Epithelial cell of esophagus (primary cell): ENCODE data around the gene SMG6.
A peak's percentile ranks its signal among the peaks of the same experiment; 100 is the strongest.

Experiments used
- DNase-seq: peaks from one replicate; pipeline ENCODE4 v3.0.0; 2010; ENCODE audit warnings: low read depth
- H3K4me3 ChIP-seq: 2 replicates; pipeline ENCODE4 v1.5.1; 2011; ENCODE audit warnings: mild to moderate bottlenecking, low read length, control low read depth
- CTCF ChIP-seq: IDR thresholded peaks from 2 replicates; pipeline ENCODE4 v1.5.1; 2011; ENCODE audit warnings: low read depth, mild to moderate bottlenecking, low read length, control low read depth, inconsistent platforms; ENCODE audit not compliant: insufficient read depth; ENCODE audit errors: missing control alignments

Gene SMG6

GRCh38 chr17:2222301-2222700 is 81.3 kb downstream of the SMG6 start:
- no peak for DNase-seq
- no peak for TF ChIP-seq CTCF
- H3K4me3 ChIP-seq = no peak overlapping the region

- peak; percentile 99 for DNase-seq
- TF ChIP-seq CTCF = no peak
- H3K4me3 ChIP-seq = no peak overlapping the region
Measured at GRCh38 chr17:2218426-2218825, 85.2 kb downstream of the SMG6 start.

GRCh38 chr17:2215616-2216364 is 87.8 kb downstream of the SMG6 start:
- no peak overlapping the region for H3K4me3 ChIP-seq
- peak; percentile 58 for DNase-seq
- TF ChIP-seq CTCF = no peak

- H3K4me3 ChIP-seq = no peak overlapping the region
- TF ChIP-seq CTCF = no peak
- DNase-seq = no peak
Measured at GRCh38 chr17:2214929-2215615, 88.5 kb downstream of the SMG6 start.

GRCh38 chr17:2214047-2214928 is 89.3 kb downstream of the SMG6 start:
- H3K4me3 ChIP-seq = no peak overlapping the region
- TF ChIP-seq CTCF = no peak
- DNase-seq = peak; percentile 96

- no peak for DNase-seq
- H3K4me3 ChIP-seq = no peak overlapping the region
- no peak for TF ChIP-seq CTCF
Measured at GRCh38 chr17:2213291-2213960, 90.2 kb downstream of the SMG6 start.
